Fibroblast of skin of left quadriceps (primary cell): ENCODE results near the gene DGAT2L6.

Experiments
- DNase-seq, 2 experiments: peaks; one replicate each; pipeline ENCODE4 v3.0.0-alpha.2; 2013; ENCODE audit warnings: low read depth in 2 of 2

Gene DGAT2L6

GRCh38 chrX:70176938-70177533 lies at the start of gene DGAT2L6:
Gene DGAT2L6, plus strand, starts transcription at chrX:70177483. Its CDS starts 100 bp downstream, at chrX:70177583.
- DNase-seq, result no peak

- DNase-seq, result no peak
Observed at GRCh38 chrX:70128071-70128470, 49.2 kb upstream of the DGAT2L6 start.

- no peak for DNase-seq
Observed at GRCh38 chrX:70129816-70130215, 47.5 kb upstream of the DGAT2L6 start.

- no peak for DNase-seq
Observed at GRCh38 chrX:70132224-70132623, 45.1 kb upstream of the DGAT2L6 start.

- no peak for DNase-seq
Observed at GRCh38 chrX:70132877-70133302, 44.4 kb upstream of the DGAT2L6 start.

GRCh38 chrX:70133303-70134115 lies 43.8 kb upstream of the DGAT2L6 start, which contains the start of gene IGBP1:
Gene IGBP1, plus strand, starts transcription at chrX:70133447. Its CDS starts 501 bp downstream, at chrX:70133948.
- DNase-seq, result peak; percentile 60 to 68

- DNase-seq, result no peak
Observed at GRCh38 chrX:70134116-70134477, 43.2 kb upstream of the DGAT2L6 start.

GRCh38 chrX:70138622-70139021 lies 38.7 kb upstream of the DGAT2L6 start:
- DNase-seq, result no peak

- no peak for DNase-seq
Observed at GRCh38 chrX:70139736-70140135, 37.5 kb upstream of the DGAT2L6 start.

- no peak for DNase-seq
Observed at GRCh38 chrX:70141373-70141772, 35.9 kb upstream of the DGAT2L6 start.

- peak in 1 of 2 experiments; percentile 7 for DNase-seq
Observed at GRCh38 chrX:70166601-70167590, 10.4 kb upstream of the DGAT2L6 start.

- DNase-seq, result peak; percentile 36 to 37
Observed at GRCh38 chrX:70168238-70169188, 8.8 kb upstream of the DGAT2L6 start.

- DNase-seq, result no peak
Observed at GRCh38 chrX:70169281-70169680, 8.0 kb upstream of the DGAT2L6 start.

GRCh38 chrX:70171624-70172023 lies 5.7 kb upstream of the DGAT2L6 start:
- DNase-seq, result no peak

GRCh38 chrX:70172221-70172620 lies 5.1 kb upstream of the DGAT2L6 start:
- DNase-seq, result peak in 1 of 2 experiments; percentile 1

GRCh38 chrX:70172964-70173363 lies 4.3 kb upstream of the DGAT2L6 start:
- no peak for DNase-seq

GRCh38 chrX:70174754-70175153 lies 2.5 kb upstream of the DGAT2L6 start:
- no peak for DNase-seq

GRCh38 chrX:70175338-70175737 lies 1.9 kb upstream of the DGAT2L6 start:
- DNase-seq, result no peak

GRCh38 chrX:70183091-70183490 lies 5.8 kb downstream of the DGAT2L6 start:
- DNase-seq, result no peak

GRCh38 chrX:70190225-70190624 lies 12.9 kb downstream of the DGAT2L6 start:
- no peak for DNase-seq
